RWPE2 (cell line): Measurements from ENCODE around the gene ACVR1C.

Experiments
- ATAC-seq: fragments of 200-7000 bp; cut with Tn5 transposase; 3 replicates; pipeline ENCODE4 v1.9.1; 2021; ENCODE audit warnings: low read depth
- DNase-seq: peaks from one replicate; pipeline ENCODE4 v3.0.0-alpha.2; 2020; ENCODE audit warnings: low spot score
- H3K27ac ChIP-seq: fragments of 450-650 bp; 2 replicates; pipeline ENCODE4 v1.5.1; 2017; ENCODE audit warnings: mild to moderate bottlenecking; ENCODE audit not compliant: poor library complexity, severe bottlenecking
- H3K27me3 ChIP-seq: fragments of 250-450 bp; sonication (Bioruptor Pico); 2 replicates; pipeline ENCODE4 v1.5.1; 2021; ENCODE audit warnings: mild to moderate bottlenecking, moderate library complexity; ENCODE audit not compliant: insufficient read depth, poor library complexity, severe bottlenecking
- H3K36me3 ChIP-seq: fragments of 250-450 bp; sonication (Bioruptor Pico); 2 replicates; pipeline ENCODE4 v1.5.1; 2020; ENCODE audit warnings: low read depth, mild to moderate bottlenecking, moderate library complexity
- H3K4me1 ChIP-seq: fragments of 250-450 bp; sonication (Bioruptor Pico); 2 replicates; pipeline ENCODE4 v1.5.1; 2021; ENCODE audit warnings: mild to moderate bottlenecking, moderate library complexity; ENCODE audit not compliant: insufficient read depth, poor library complexity, severe bottlenecking
- H3K4me3 ChIP-seq: fragments of 250-450 bp; sonication (Bioruptor Pico); 2 replicates; pipeline ENCODE4 v1.5.1; 2021; ENCODE audit warnings: mild to moderate bottlenecking, moderate library complexity; ENCODE audit not compliant: severe bottlenecking
- H3K9me3 ChIP-seq: fragments of 250-450 bp; sonication (Bioruptor Pico); 2 replicates; pipeline ENCODE4 v1.5.1; 2021; ENCODE audit warnings: mild to moderate bottlenecking, moderate library complexity; ENCODE audit not compliant: severe bottlenecking
- TF ChIP-seq, protein P1 (sequence below): fragments of 450-650 bp; IDR thresholded peaks from one replicate; pipeline ENCODE4 v1.5.1; 2017; ENCODE audit warnings: mild to moderate bottlenecking, moderate library complexity; ENCODE audit not compliant: poor library complexity, severe bottlenecking

Gene ACVR1C

GRCh38 chr2:157486596-157487270 lies 141.9 kb downstream of the ACVR1C start:
- TF ChIP-seq, protein P1, sequence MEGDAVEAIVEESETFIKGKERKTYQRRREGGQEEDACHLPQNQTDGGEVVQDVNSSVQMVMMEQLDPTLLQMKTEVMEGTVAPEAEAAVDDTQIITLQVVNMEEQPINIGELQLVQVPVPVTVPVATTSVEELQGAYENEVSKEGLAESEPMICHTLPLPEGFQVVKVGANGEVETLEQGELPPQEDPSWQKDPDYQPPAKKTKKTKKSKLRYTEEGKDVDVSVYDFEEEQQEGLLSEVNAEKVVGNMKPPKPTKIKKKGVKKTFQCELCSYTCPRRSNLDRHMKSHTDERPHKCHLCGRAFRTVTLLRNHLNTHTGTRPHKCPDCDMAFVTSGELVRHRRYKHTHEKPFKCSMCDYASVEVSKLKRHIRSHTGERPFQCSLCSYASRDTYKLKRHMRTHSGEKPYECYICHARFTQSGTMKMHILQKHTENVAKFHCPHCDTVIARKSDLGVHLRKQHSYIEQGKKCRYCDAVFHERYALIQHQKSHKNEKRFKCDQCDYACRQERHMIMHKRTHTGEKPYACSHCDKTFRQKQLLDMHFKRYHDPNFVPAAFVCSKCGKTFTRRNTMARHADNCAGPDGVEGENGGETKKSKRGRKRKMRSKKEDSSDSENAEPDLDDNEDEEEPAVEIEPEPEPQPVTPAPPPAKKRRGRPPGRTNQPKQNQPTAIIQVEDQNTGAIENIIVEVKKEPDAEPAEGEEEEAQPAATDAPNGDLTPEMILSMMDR, result no peak
- DNase-seq, result no peak
- Histone ChIP-seq H3K4me3 (no peak overlapping the region), H3K9me3 (no peaks in the 10 kb centered on the region), H3K36me3 (no peaks in the 10 kb centered on the region), H3K4me1 (no peaks in the 10 kb centered on the region), H3K27ac (no peak overlapping the region), H3K27me3 (peaks cover 7% of the 10 kb centered on the region)
- ATAC-seq, result no peak

- ATAC-seq (no peak), DNase-seq (no peak)
- Histone ChIP-seq H3K4me1 (no peaks in the 10 kb centered on the region), H3K9me3 (peaks cover 2% of the 10 kb centered on the region), H3K36me3 (no peaks in the 10 kb centered on the region), H3K27ac (no peak overlapping the region), H3K27me3 (no peaks in the 10 kb centered on the region), H3K4me3 (no peak overlapping the region)
- TF ChIP-seq, protein P1, result no peak
Observed at GRCh38 chr2:157480182-157480961, 148.3 kb downstream of the ACVR1C start.

GRCh38 chr2:157479081-157480027 lies 149.3 kb downstream of the ACVR1C start:
- ATAC-seq (no peak), DNase-seq (no peak)
- H3K27me3 ChIP-seq, result no peaks in the 10 kb centered on the region
- H3K4me3 ChIP-seq, result no peak overlapping the region
- TF ChIP-seq, protein P1, result no peak
- H3K4me1 ChIP-seq, result no peaks in the 10 kb centered on the region
- peaks cover 2% of the 10 kb centered on the region for H3K9me3 ChIP-seq
- H3K36me3 ChIP-seq, result no peaks in the 10 kb centered on the region
- H3K27ac ChIP-seq, result no peak overlapping the region

- no peak for DNase-seq
- Histone ChIP-seq H3K4me1 (no peaks in the 10 kb centered on the region), H3K27ac (no peak overlapping the region), H3K4me3 (no peak overlapping the region), H3K36me3 (no peaks in the 10 kb centered on the region), H3K27me3 (no peaks in the 10 kb centered on the region), H3K9me3 (peaks cover 2% of the 10 kb centered on the region)
- TF ChIP-seq, protein P1, result no peak
- no peak for ATAC-seq
Observed at GRCh38 chr2:157477919-157478318, 150.7 kb downstream of the ACVR1C start.
